Breast epithelium (tissue), 4 donors: ENCODE results near the gene SEH1L. TPM values are rescaled to one million over a fixed set of nuclear protein-coding genes. Genes with fewer than 3 reads are reported as not detected.
A peak's percentile ranks its signal among the peaks of the same experiment; 100 is the strongest.
"Not testable (repeated sequence)": the region's sequence is repeated elsewhere in the genome, so short reads cannot be mapped to it uniquely, and the experiment has no call there.

Source experiments
- DNase-seq, 2 donors: peaks; one replicate each; pipeline ENCODE4 v3.0.0-alpha.2; 2019; ENCODE audit warnings: low spot score in 2 of 2
- H3K27ac ChIP-seq, 2 donors: fragments of 200-600 bp; sonication (generic) in 1 of 2; one replicate each; pipeline ENCODE4 v1.5.1; 2016 to 2019; ENCODE audit warnings: mild to moderate bottlenecking in 1 of 2
- H3K27me3 ChIP-seq, 2 donors: fragments of 200-600 bp; sonication (generic) in 1 of 2; one replicate each; pipeline versions ENCODE4 v1.5.1 to v1.6.0; 2017 to 2019; ENCODE audit warnings: control low read depth in 1 of 2, mild to moderate bottlenecking in 1 of 2
- H3K36me3 ChIP-seq: fragments of 200-600 bp; one replicate; pipeline ENCODE4 v1.5.1; 2019
- H3K4me1 ChIP-seq, 2 donors: fragments of 200-600 bp; sonication (generic); one replicate each; pipeline ENCODE4 v1.5.1; 2016 to 2019; ENCODE audit warnings: control low read depth in 1 of 2
- H3K4me3 ChIP-seq, 3 donors: fragments of 200-600 bp; sonication (generic); 1 replicate in 2 of 3; 2 replicates in 1 of 3; pipeline ENCODE4 v1.5.1; 2016 to 2019; ENCODE audit warnings: mild to moderate bottlenecking in 3 of 3, moderate library complexity in 2 of 3
- H3K9me3 ChIP-seq, 2 donors: fragments of 200-600 bp; sonication (generic) in 1 of 2; one replicate each; pipeline ENCODE4 v1.5.1; 2016 to 2019; ENCODE audit warnings: control low read depth in 1 of 2
- CTCF ChIP-seq, 3 donors: fragments of 450-650 bp; IDR thresholded peaks; one replicate each; pipeline ENCODE4 v1.5.1; 2016 to 2017; ENCODE audit warnings: antibody characterized with exemption in 3 of 3, mild to moderate bottlenecking in 3 of 3, moderate library complexity in 3 of 3
- POLR2A ChIP-seq: fragments of 450-650 bp; IDR thresholded peaks from one replicate; pipeline ENCODE4 v1.6.1; 2016; ENCODE audit warnings: antibody characterized with exemption, mild to moderate bottlenecking, moderate library complexity
- POLR2AphosphoS5 ChIP-seq, 3 donors: sonication (generic); formaldehyde crosslinking; IDR thresholded peaks; one replicate each; pipeline ENCODE4 v1.6.1; 2017; ENCODE audit warnings: antibody characterized with exemption in 3 of 3
- intact Hi-C: fragments of 100-400 bp; cut with DNase I; formaldehyde crosslinking; loops from one replicate; pipeline ENCODE4 v1.15.1; 2023; ENCODE audit warnings: low total_unique reads
- total RNA-seq, 3 donors: library from RNA; depleted of rRNA; stranded (reverse); fragments of >200 nt; gene quantifications; one replicate each; pipeline ENCODE4 v1.1.0, GENCODE V29; 2016

SEH1L gene
- total RNA-seq: 10 to 100 TPM; 29.6 to 45.6 (median 38.5) TPM

GRCh38 chr18:12947285-12948049 is at the start of gene SEH1L:
TSS of gene SEH1L (plus strand) at chr18:12948011. CDS start at chr18:12948122, 111 bp downstream.
- no peaks in the 10 kb centered on the region for H3K27me3 ChIP-seq
- TF ChIP-seq CTCF (IDR thresholded peaks at IDR 0.05): no peak
- TF ChIP-seq POLR2AphosphoS5 (IDR thresholded peaks at IDR 0.05): peak in 2 of 3 donors; percentile 15 to 50
- H3K9me3 ChIP-seq: no peaks in the 10 kb centered on the region
- intact Hi-C loops: no loop called here
- no peaks in the 10 kb centered on the region for H3K4me1 ChIP-seq
- DNase-seq: peak; percentile 99 to 100
- H3K27ac ChIP-seq: peak within 1 kb of the TSS; percentile 88 to 99
- peak within 1 kb of the TSS; percentile 66 to 87 (median 67) for H3K4me3 ChIP-seq
- H3K36me3 ChIP-seq: no peaks in the 10 kb centered on the region

- H3K4me3 ChIP-seq, H3K4me1 ChIP-seq, H3K36me3 ChIP-seq, DNase-seq, H3K27ac ChIP-seq, H3K27me3 ChIP-seq, H3K9me3 ChIP-seq, intact Hi-C loops: not testable (repeated sequence)
Measured at GRCh38 chr18:12901208-12901607, 46.6 kb upstream of the SEH1L start.

- Histone ChIP-seq H3K9me3 (no peaks in the 10 kb centered on the region), H3K4me1 (no peaks in the 10 kb centered on the region), H3K4me3 (no peak overlapping the region), H3K27ac (no peak overlapping the region), H3K36me3 (no peaks in the 10 kb centered on the region), H3K27me3 (no peaks in the 10 kb centered on the region)
- intact Hi-C loops: no loop called here
- TF ChIP-seq POLR2AphosphoS5 (IDR thresholded peaks at IDR 0.05) (no peak), POLR2A (no peak), CTCF (IDR thresholded peaks at IDR 0.05) (no peak)
- no peak for DNase-seq
Measured at GRCh38 chr18:12904012-12904516, 43.7 kb upstream of the SEH1L start.

GRCh38 chr18:12906119-12906518 is 41.7 kb upstream of the SEH1L start:
- H3K4me1 ChIP-seq: no peaks in the 10 kb centered on the region
- TF ChIP-seq POLR2AphosphoS5 (IDR thresholded peaks at IDR 0.05) (no peak), POLR2A (no peak), CTCF (IDR thresholded peaks at IDR 0.05) (no peak)
- intact Hi-C loops: no loop called here
- no peak overlapping the region for H3K4me3 ChIP-seq
- no peak overlapping the region for H3K27ac ChIP-seq
- H3K36me3 ChIP-seq: no peaks in the 10 kb centered on the region
- no peak for DNase-seq
- H3K9me3 ChIP-seq: no peaks in the 10 kb centered on the region
- no peaks in the 10 kb centered on the region for H3K27me3 ChIP-seq

- H3K27me3 ChIP-seq: peaks cover 0 to 5% of the 10 kb centered on the region in 2 donors
- no peak for DNase-seq
- H3K4me3 ChIP-seq: no peak overlapping the region
- H3K36me3 ChIP-seq: no peaks in the 10 kb centered on the region
- no peaks in the 10 kb centered on the region for H3K4me1 ChIP-seq
- no peak overlapping the region for H3K27ac ChIP-seq
- peaks cover 0 to 4% of the 10 kb centered on the region in 2 donors for H3K9me3 ChIP-seq
- TF ChIP-seq CTCF (IDR thresholded peaks at IDR 0.05): no peak
- no peak for TF ChIP-seq POLR2A
- intact Hi-C loops: no loop called here
Measured at GRCh38 chr18:12906773-12907172, 41.0 kb upstream of the SEH1L start.
